ENCODE data around the gene SIRT5. TPM values are rescaled to one million over a fixed set of nuclear protein-coding genes. Genes with fewer than 3 reads are reported as not detected.

SIRT5 gene
- total RNA-seq (2022; extraction: Qiagen RNA extraction) = 3.7 to 4.7 TPM (median 3.9 TPM) in 5 replicates

GRCh38 chr6:13574571-13575376 is at the start of gene SIRT5:
Gene SIRT5 (plus strand): TSS chr6:13574601. CDS start chr6:13584111, 9,510 bp downstream.

GRCh38 chr6:13614926-13615791 is 40.8 kb downstream of the SIRT5 start, which contains the start of gene NOL7:
Gene NOL7 (plus strand): TSS chr6:13615335. CDS start chr6:13615359, 24 bp downstream.

Other genes with a start within 250 kb of the SIRT5 start
- 24.4 to 28.3 TPM (median 27.2 TPM) in 5 replicates for gene TBC1D7, start 246.1 kb upstream of the SIRT5 start, total RNA-seq (2022; extraction: Qiagen RNA extraction)
- gene GFOD1, start 87.0 kb upstream of the SIRT5 start, total RNA-seq (2022; extraction: Qiagen RNA extraction) = 1.4 to 1.7 TPM (median 1.6 TPM) in 5 replicates
- gene NOL7, start 40.7 kb downstream of the SIRT5 start, total RNA-seq (2022; extraction: Qiagen RNA extraction) = 65.3 to 75.0 TPM (median 69.2 TPM) in 5 replicates
- gene RANBP9, start 137.2 kb downstream of the SIRT5 start, total RNA-seq (2022; extraction: Qiagen RNA extraction) = 10.3 to 14.5 TPM (median 12.7 TPM) in 5 replicates
- 8.6 to 15.9 TPM (median 13.9 TPM) in 5 replicates for gene MCUR1, start 240.0 kb downstream of the SIRT5 start, total RNA-seq (2022; extraction: Qiagen RNA extraction)

Measured in A549 treated with Hydrocortisone at 1 μM for 4 hours (cell line).